Karpas-422 (cell line): ENCODE measurements around the gene MTMR3. TPM values are rescaled to one million over a fixed set of nuclear protein-coding genes. Genes with fewer than 3 reads are reported as not detected.

Experiments used
- DNase-seq: peaks from one replicate; pipeline ENCODE4 v3.0.0-alpha.2; 2015
- H2AFZ ChIP-seq: fragments of 200-600 bp; sonication (generic); 2 replicates; pipeline ENCODE4 v1.6.1; 2014; ENCODE audit warnings: antibody characterized with exemption, low read length, mixed read lengths
- H3K27ac ChIP-seq: fragments of 200-600 bp; sonication (generic); 2 replicates; pipeline ENCODE4 v1.5.1; 2014; ENCODE audit warnings: mild to moderate bottlenecking, low read length, moderate library complexity
- H3K27me3 ChIP-seq: fragments of 200-600 bp; sonication (generic); 2 replicates; pipeline ENCODE4 v1.6.1; 2014; ENCODE audit warnings: low read length, mixed read lengths
- H3K36me3 ChIP-seq: fragments of 200-600 bp; sonication (generic); 2 replicates; pipeline ENCODE4 v1.6.1; 2014; ENCODE audit warnings: low read length, mixed read lengths; ENCODE audit not compliant: insufficient read depth
- H3K4me1 ChIP-seq: fragments of 200-600 bp; sonication (generic); 2 replicates; pipeline ENCODE4 v1.6.1; 2014; ENCODE audit warnings: mild to moderate bottlenecking, low read length, mixed read lengths
- H3K4me2 ChIP-seq: fragments of 200-600 bp; sonication (generic); 2 replicates; pipeline ENCODE4 v1.6.1; 2014; ENCODE audit warnings: low read length, low read depth, mild to moderate bottlenecking; ENCODE audit not compliant: poor library complexity, severe bottlenecking
- H3K4me3 ChIP-seq: fragments of 200-600 bp; sonication (generic); 2 replicates; pipeline ENCODE4 v1.5.1; 2014; ENCODE audit warnings: mild to moderate bottlenecking, antibody characterized with exemption, low read length, mixed read lengths
- H3K79me2 ChIP-seq: fragments of 200-600 bp; sonication (generic); 2 replicates; pipeline ENCODE4 v1.6.1; 2014; ENCODE audit warnings: mild to moderate bottlenecking, low read length, mixed read lengths
- H3K9ac ChIP-seq: fragments of 200-600 bp; sonication (generic); 2 replicates; pipeline ENCODE4 v1.6.0; 2014; ENCODE audit warnings: low read length
- H3K9me2 ChIP-seq: fragments of 200-600 bp; sonication (generic), shearing (Covaris generic); replicated peaks from 2 replicates; pipeline ENCODE4 v1.6.0; 2014; ENCODE audit warnings: mild to moderate bottlenecking, low read length, moderate library complexity; ENCODE audit not compliant: insufficient read depth
- H3K9me3 ChIP-seq: fragments of 300-700, 200-600 bp; sonication (generic); 2 replicates; pipeline ENCODE4 v1.6.1; 2014; ENCODE audit warnings: low read length, mixed read lengths
- H4K20me1 ChIP-seq: fragments of 200-600 bp; sonication (generic); 2 replicates; pipeline ENCODE4 v1.6.1; 2014; ENCODE audit warnings: mild to moderate bottlenecking, antibody characterized with exemption, low read length, low read depth; ENCODE audit not compliant: insufficient read depth
- total RNA-seq: library from RNA; depleted of rRNA; stranded (reverse); fragments of >200 nt; shearing (Covaris generic); gene quantifications from 2 replicates; pipeline ENCODE4 v1.2.3, GENCODE V29; 2014; ENCODE audit warnings: low replicate concordance

The MTMR3 gene
- total RNA-seq, 1 experiment from 2014 or later = 11.3 TPM

DNA sequence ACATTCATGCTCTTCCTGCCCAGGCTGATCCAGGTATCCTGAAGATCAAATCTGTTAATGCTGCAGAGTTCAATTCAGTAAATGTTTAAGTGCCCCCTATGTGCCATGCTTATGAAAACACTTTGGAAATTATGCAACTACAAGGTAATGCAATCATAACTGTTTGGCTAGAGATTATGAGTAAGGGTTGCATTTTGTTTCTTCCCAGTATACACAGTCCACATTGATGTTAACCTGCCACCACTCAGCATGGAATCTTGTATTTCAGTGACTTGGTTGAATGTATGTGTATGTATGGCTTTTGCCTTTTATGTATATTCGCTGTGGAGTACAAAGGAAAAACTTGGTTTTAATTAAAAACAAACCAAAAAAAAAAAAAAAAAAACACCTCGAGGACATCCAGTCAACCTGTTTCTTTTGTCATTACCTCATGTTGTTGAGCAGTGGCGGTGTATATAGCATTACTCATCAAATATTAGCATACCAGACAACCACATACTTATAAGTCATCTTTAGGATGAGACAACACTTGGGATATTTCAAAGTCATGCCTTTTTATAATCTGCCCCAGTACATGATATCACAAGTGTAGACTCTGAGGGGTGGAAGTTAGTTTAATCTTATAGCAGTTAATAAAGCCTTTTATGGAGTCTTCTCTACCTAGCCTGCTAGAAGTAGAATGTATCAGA lies 111.2 kb downstream of the MTMR3 start:
- Histone ChIP-seq H3K4me2 (no peak overlapping the region), H2AFZ (no peak overlapping the region)

DNA sequence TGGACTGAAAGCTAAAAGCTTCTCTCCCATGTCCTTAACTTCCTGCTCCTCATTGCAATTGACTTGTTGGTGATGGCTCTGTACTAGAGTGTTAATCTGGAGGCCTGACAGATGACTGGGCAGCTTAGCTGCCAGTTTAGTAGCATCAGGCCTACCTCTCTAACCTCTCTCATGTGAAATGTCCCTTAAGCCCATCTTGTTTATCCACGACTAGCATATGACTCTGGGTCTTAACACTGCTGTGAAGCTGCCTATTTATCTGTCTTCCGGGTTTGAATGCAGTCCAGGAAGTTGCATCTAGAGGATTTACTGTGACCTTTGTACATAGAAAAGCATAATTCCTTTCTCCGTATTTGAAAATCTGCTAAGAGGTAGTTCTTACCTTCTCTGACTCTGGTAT lies 112.0 kb downstream of the MTMR3 start:
- no peak for DNase-seq
- no peaks in the 10 kb centered on the region for H3K9me2 ChIP-seq
- H3K9ac ChIP-seq = no peak overlapping the region
- H3K27me3 ChIP-seq = no peaks in the 10 kb centered on the region
- no peak overlapping the region for H2AFZ ChIP-seq
- H3K36me3 ChIP-seq = no peaks in the 10 kb centered on the region
- no peaks in the 10 kb centered on the region for H3K79me2 ChIP-seq
- peaks cover 5% of the 10 kb centered on the region; the same call in 1 of the 2 replicates for H4K20me1 ChIP-seq
- no peak overlapping the region for H3K4me3 ChIP-seq
- no peaks in the 10 kb centered on the region for H3K9me3 ChIP-seq
- H3K27ac ChIP-seq = no peak overlapping the region
- H3K4me2 ChIP-seq = no peak overlapping the region
- H3K4me1 ChIP-seq = peaks cover 7% of the 10 kb centered on the region

More for the DNA sequence above, 111.2 kb downstream of the MTMR3 start:
- Histone ChIP-seq H3K9me2 (no peaks in the 10 kb centered on the region), H3K27ac (no peak overlapping the region), H3K9me3 (no peaks in the 10 kb centered on the region), H3K4me1 (peaks cover 6% of the 10 kb centered on the region), H3K4me3 (no peak overlapping the region), H3K36me3 (no peaks in the 10 kb centered on the region), H4K20me1 (peaks cover 5% of the 10 kb centered on the region; the same call in 1 of the 2 replicates), H3K27me3 (no peaks in the 10 kb centered on the region), H3K9ac (no peak overlapping the region), H3K79me2 (no peaks in the 10 kb centered on the region)
- no peak for DNase-seq

DNA sequence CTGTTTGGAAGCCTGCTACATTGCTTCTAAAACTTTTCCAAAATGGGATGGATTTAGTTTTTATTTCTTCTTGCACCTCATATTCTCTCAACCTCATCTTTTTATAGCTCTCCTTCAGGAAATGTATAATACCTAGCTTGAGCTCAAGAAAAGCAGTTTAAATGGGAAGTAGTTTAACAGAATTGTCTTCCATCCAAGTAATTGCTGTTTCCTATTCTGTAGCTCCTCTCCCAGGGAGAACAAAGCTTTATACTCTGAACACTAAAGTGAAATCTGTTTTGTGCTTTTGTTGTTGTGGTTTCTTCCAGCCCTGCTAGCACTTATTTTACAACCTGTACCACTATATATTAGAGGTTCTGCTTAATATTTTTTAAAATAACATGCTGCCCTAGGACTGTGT lies 114.1 kb downstream of the MTMR3 start:
- no peaks in the 10 kb centered on the region for H3K9me3 ChIP-seq
- no peaks in the 10 kb centered on the region for H3K79me2 ChIP-seq
- H3K27ac ChIP-seq = no peak overlapping the region
- no peak overlapping the region for H3K4me3 ChIP-seq
- no peak overlapping the region for H2AFZ ChIP-seq
- H3K9me2 ChIP-seq = no peaks in the 10 kb centered on the region
- no peak for DNase-seq
- peaks cover 7% of the 10 kb centered on the region for H3K4me1 ChIP-seq
- peaks cover 5% of the 10 kb centered on the region; the same call in 1 of the 2 replicates for H4K20me1 ChIP-seq
- H3K36me3 ChIP-seq = no peaks in the 10 kb centered on the region
- H3K9ac ChIP-seq = no peak overlapping the region
- no peaks in the 10 kb centered on the region for H3K27me3 ChIP-seq
- no peak overlapping the region for H3K4me2 ChIP-seq

DNA sequence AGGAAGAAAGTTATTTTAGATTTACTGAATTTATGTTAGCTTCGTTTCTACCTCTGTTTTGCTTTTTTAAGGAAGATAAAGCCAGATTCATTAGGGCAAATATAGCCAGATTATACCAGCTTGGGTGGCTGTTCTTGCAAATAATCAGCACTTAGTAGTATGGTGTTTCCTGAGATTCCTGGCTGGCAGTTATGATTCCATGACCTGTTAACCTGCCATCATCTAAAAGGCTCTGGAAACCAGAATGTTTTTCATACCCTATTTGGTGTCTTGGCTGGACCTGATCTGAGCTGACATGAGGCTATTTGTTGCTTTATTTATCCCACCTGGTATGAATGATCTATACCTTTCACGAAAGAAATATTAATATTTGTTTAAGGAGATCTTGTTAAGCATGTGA lies 114.5 kb downstream of the MTMR3 start:
- Histone ChIP-seq H3K27ac (no peak overlapping the region), H3K27me3 (no peaks in the 10 kb centered on the region), H3K9ac (no peak overlapping the region), H3K9me3 (no peaks in the 10 kb centered on the region), H3K36me3 (no peaks in the 10 kb centered on the region), H3K9me2 (no peaks in the 10 kb centered on the region), H3K4me2 (no peak overlapping the region), H4K20me1 (peaks cover 5% of the 10 kb centered on the region; the same call in 1 of the 2 replicates), H3K4me1 (peaks cover 7% of the 10 kb centered on the region), H2AFZ (no peak overlapping the region), H3K4me3 (no peak overlapping the region), H3K79me2 (no peaks in the 10 kb centered on the region)
- no peak for DNase-seq

DNA sequence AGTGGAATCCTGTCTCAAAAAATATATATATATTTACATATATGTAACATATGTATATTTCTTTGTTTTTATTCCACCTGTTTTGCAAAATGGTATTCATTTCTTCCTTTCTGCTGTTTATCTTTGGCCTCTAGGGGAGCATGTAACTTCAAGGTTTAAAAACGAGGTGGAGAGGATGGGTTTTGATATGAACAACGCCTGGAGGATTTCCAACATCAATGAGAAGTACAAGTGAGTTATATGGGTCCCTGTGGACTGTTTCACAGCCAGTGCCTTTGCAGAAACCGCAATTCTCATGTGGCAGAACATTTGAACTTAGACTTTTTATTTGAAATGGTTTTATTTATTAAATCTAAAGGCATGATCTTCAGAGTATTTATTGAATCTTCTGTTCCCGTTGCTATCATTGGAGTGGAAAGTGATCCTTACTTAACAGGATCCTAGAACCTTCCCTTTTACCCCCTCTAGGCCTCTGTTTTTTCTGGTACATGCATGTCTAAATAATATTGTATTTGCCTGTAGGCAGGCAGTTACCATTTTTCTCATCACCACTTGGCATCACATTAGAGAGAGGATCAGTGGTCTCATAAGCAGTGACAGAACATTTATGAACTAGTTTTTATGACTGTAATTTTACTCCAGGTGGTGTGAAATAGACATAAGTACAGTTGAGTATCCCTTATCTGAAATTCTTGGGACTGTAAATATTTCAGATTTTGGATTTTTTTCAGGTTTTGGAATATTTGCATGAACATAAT lies 115.8 kb downstream of the MTMR3 start:
- no peak overlapping the region for H3K27ac ChIP-seq
- no peaks in the 10 kb centered on the region for H3K27me3 ChIP-seq
- H3K9me3 ChIP-seq = no peaks in the 10 kb centered on the region
- no peak overlapping the region for H3K9ac ChIP-seq
- no peak overlapping the region for H3K4me2 ChIP-seq
- H3K4me1 ChIP-seq = peaks cover 7% of the 10 kb centered on the region
- no peak overlapping the region for H2AFZ ChIP-seq
- DNase-seq = peak; percentile 59
- H3K4me3 ChIP-seq = no peak overlapping the region
- H3K36me3 ChIP-seq = no peaks in the 10 kb centered on the region
- no peaks in the 10 kb centered on the region for H3K79me2 ChIP-seq
- peaks cover 5% of the 10 kb centered on the region; the same call in 1 of the 2 replicates for H4K20me1 ChIP-seq
- no peaks in the 10 kb centered on the region for H3K9me2 ChIP-seq

DNA sequence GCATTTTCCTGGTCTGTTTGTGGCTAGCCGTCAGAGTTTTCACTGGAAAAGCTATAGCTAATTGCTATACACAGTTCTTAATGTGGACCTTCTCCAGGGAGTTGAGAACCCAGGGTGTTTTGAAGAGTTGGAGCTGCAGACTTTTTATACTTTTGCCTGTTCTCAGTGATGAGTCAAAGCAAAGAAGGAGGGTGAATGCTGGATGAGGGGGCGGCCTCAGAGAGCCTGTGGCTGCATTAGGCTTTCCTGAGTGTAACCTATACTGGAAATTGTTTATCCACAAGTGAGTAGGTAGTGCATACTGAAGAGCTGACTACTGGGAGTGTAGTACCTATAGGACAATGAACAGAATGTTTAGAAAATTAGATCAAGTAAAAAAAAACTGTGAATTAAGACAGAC lies 117.6 kb downstream of the MTMR3 start:
- Histone ChIP-seq H3K9ac (no peak overlapping the region), H3K4me2 (no peak overlapping the region), H3K9me3 (no peaks in the 10 kb centered on the region), H3K4me1 (peaks cover 7% of the 10 kb centered on the region), H3K36me3 (no peaks in the 10 kb centered on the region), H3K4me3 (no peak overlapping the region), H3K27ac (no peak overlapping the region), H3K9me2 (no peaks in the 10 kb centered on the region), H3K79me2 (no peaks in the 10 kb centered on the region), H2AFZ (no peak overlapping the region), H4K20me1 (peaks cover 3% of the 10 kb centered on the region; the same call in 1 of the 2 replicates), H3K27me3 (no peaks in the 10 kb centered on the region)
- DNase-seq = no peak

DNA sequence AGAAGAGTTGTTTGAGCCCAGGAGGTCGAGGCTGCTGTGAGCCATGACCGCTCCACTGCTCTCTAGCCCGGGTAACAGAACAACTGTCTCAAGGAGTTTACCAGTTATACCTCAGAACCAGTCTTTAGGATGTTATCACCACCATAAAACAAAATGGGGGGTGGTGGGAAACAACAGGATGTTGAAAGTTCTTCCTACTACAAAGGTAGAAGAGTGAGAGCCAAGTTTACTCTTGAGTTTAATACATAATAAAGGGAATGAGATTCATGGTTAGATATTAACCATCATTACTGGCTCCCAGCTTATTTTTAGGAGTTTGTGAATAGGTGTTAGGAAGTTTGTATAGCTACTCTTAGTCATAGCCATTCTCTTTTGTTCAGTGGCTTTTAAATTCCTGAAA lies 118.5 kb downstream of the MTMR3 start:
- Histone ChIP-seq H3K4me3 (no peak overlapping the region), H3K9ac (no peak overlapping the region), H2AFZ (no peak overlapping the region), H4K20me1 (peaks cover 7% of the 10 kb centered on the region; the same call in 1 of the 2 replicates), H3K79me2 (no peaks in the 10 kb centered on the region), H3K27me3 (no peaks in the 10 kb centered on the region), H3K4me2 (no peak overlapping the region), H3K36me3 (no peaks in the 10 kb centered on the region), H3K9me2 (no peaks in the 10 kb centered on the region), H3K9me3 (no peaks in the 10 kb centered on the region), H3K27ac (no peak overlapping the region), H3K4me1 (peaks cover 16% of the 10 kb centered on the region)
- DNase-seq = no peak

DNA sequence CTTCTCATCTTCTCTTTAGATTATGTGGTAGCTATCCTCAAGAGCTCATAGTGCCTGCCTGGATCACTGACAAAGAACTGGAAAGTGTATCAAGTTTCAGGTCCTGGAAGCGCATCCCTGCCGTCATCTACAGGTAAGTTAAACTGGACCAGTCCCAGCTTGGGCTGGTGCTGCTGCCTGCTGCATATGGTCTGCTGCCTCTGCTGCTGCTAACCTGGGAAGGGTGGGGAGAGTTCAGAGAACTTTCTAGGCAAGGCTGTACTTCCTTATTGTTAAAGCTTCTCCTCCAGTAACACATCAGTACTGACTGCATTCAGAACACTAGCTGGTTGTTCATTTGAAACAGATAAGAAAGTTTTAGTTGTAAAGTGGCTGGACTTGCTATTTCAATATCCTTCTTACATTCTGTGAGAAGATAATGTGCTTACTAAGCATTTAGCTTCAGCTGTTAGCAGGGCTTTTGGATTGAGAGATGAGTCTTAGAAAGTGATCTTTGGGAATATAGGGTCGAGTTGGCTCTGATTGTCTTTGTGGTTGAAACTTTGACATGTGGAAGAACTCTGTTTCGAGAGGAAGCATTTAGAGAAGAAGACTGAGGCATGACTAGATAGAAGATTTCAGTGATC lies 120.0 kb downstream of the MTMR3 start:
- no peak for DNase-seq
- H3K36me3 ChIP-seq = no peaks in the 10 kb centered on the region
- H3K4me2 ChIP-seq = no peak overlapping the region
- H3K4me1 ChIP-seq = peaks cover 16% of the 10 kb centered on the region
- H3K27me3 ChIP-seq = no peaks in the 10 kb centered on the region
- no peak overlapping the region for H3K27ac ChIP-seq
- H2AFZ ChIP-seq = no peak overlapping the region
- H3K9me2 ChIP-seq = no peaks in the 10 kb centered on the region
- H3K4me3 ChIP-seq = no peak overlapping the region
- H3K9me3 ChIP-seq = no peaks in the 10 kb centered on the region
- H4K20me1 ChIP-seq = peaks cover 16% of the 10 kb centered on the region; the same call in 1 of the 2 replicates
- H3K9ac ChIP-seq = no peak overlapping the region
- no peaks in the 10 kb centered on the region for H3K79me2 ChIP-seq
